Measurements from ENCODE around the gene TSSK1B.
"Not testable (repeated sequence)": the region's sequence is repeated elsewhere in the genome, so short reads cannot be mapped to it uniquely, and the experiment has no call there.

Gene TSSK1B

GRCh38 chr5:113434889-113435288 lies at the start of gene TSSK1B:
Gene TSSK1B (minus strand): TSS chr5:113434989. CDS start chr5:113434839, 150 bp downstream.
- no peak for DNase-seq (ENCODE audit: low spot score)

GRCh38 chr5:113480243-113480642 lies 45.5 kb upstream of the TSSK1B start:
- no peak for DNase-seq (ENCODE audit: low spot score)

- no peak for DNase-seq (ENCODE audit: low spot score)
Measured at GRCh38 chr5:113478691-113479090, 43.9 kb upstream of the TSSK1B start.

- DNase-seq (ENCODE audit: low spot score), result no peak
Measured at GRCh38 chr5:113474100-113474728, 39.4 kb upstream of the TSSK1B start.

- no peak for DNase-seq (ENCODE audit: low spot score)
Measured at GRCh38 chr5:113463032-113463431, 28.2 kb upstream of the TSSK1B start.

GRCh38 chr5:113457106-113457505 lies 22.3 kb upstream of the TSSK1B start:
- DNase-seq (ENCODE audit: low spot score), result not testable (repeated sequence)

- no peak for DNase-seq (ENCODE audit: low spot score)
Measured at GRCh38 chr5:113452941-113453340, 18.2 kb upstream of the TSSK1B start.

GRCh38 chr5:113451797-113452196 lies 17.0 kb upstream of the TSSK1B start:
- DNase-seq (ENCODE audit: low spot score), result no peak

GRCh38 chr5:113450929-113451328 lies 16.1 kb upstream of the TSSK1B start:
- no peak for DNase-seq (ENCODE audit: low spot score)

- DNase-seq (ENCODE audit: low spot score), result no peak
Measured at GRCh38 chr5:113450462-113450861, 15.7 kb upstream of the TSSK1B start.

- DNase-seq (ENCODE audit: low spot score), result no peak
Measured at GRCh38 chr5:113448252-113448651, 13.5 kb upstream of the TSSK1B start.

GRCh38 chr5:113447498-113448050 lies 12.8 kb upstream of the TSSK1B start:
- peak; percentile 40 for DNase-seq (ENCODE audit: low spot score)

GRCh38 chr5:113446358-113446927 lies 11.7 kb upstream of the TSSK1B start:
- no peak for DNase-seq (ENCODE audit: low spot score)

- no peak for DNase-seq (ENCODE audit: low spot score)
Measured at GRCh38 chr5:113437111-113437510, 2.3 kb upstream of the TSSK1B start.

- DNase-seq (ENCODE audit: low spot score), result no peak
Measured at GRCh38 chr5:113435575-113435974, 786 bp upstream of the TSSK1B start.

- DNase-seq (ENCODE audit: low spot score), result no peak
Measured at GRCh38 chr5:113433862-113434612, 752 bp downstream of the TSSK1B start.

GRCh38 chr5:113433071-113433470 lies 1.7 kb downstream of the TSSK1B start:
- no peak for DNase-seq (ENCODE audit: low spot score)

- DNase-seq (ENCODE audit: low spot score), result no peak
Measured at GRCh38 chr5:113427871-113428574, 6.8 kb downstream of the TSSK1B start.

- no peak for DNase-seq (ENCODE audit: low spot score)
Measured at GRCh38 chr5:113425909-113426308, 8.9 kb downstream of the TSSK1B start.

GRCh38 chr5:113421693-113422092 lies 13.1 kb downstream of the TSSK1B start:
- DNase-seq (ENCODE audit: low spot score), result no peak

GRCh38 chr5:113405530-113405929 lies 29.3 kb downstream of the TSSK1B start:
- DNase-seq (ENCODE audit: low spot score), result no peak

GRCh38 chr5:113404269-113404668 lies 30.5 kb downstream of the TSSK1B start:
- DNase-seq (ENCODE audit: low spot score), result no peak

All from AG08395 (cell line).